PC-3 (cell line): ENCODE data around the gene CDH16.

Experiments used
- EZH2 ChIP-seq: fragments of 300-600 bp; sonication (generic); IDR thresholded peaks from one replicate; pipeline ENCODE4 v1.6.1; 2017; ENCODE audit warnings: antibody characterized with exemption, mild to moderate bottlenecking, low read length; ENCODE audit not compliant: unreplicated experiment
- TF ChIP-seq, protein P1 (sequence below): fragments of 300-600 bp; sonication (generic); conservative IDR thresholded peaks from 2 replicates; pipeline ENCODE4 v1.5.1; 2017; ENCODE audit warnings: antibody characterized with exemption, low read depth, mild to moderate bottlenecking, low read length

GRCh38 chr16:66910175-66910940 is 8.3 kb downstream of the CDH16 start:
- no peak for TF ChIP-seq EZH2
- TF ChIP-seq, protein P1, sequence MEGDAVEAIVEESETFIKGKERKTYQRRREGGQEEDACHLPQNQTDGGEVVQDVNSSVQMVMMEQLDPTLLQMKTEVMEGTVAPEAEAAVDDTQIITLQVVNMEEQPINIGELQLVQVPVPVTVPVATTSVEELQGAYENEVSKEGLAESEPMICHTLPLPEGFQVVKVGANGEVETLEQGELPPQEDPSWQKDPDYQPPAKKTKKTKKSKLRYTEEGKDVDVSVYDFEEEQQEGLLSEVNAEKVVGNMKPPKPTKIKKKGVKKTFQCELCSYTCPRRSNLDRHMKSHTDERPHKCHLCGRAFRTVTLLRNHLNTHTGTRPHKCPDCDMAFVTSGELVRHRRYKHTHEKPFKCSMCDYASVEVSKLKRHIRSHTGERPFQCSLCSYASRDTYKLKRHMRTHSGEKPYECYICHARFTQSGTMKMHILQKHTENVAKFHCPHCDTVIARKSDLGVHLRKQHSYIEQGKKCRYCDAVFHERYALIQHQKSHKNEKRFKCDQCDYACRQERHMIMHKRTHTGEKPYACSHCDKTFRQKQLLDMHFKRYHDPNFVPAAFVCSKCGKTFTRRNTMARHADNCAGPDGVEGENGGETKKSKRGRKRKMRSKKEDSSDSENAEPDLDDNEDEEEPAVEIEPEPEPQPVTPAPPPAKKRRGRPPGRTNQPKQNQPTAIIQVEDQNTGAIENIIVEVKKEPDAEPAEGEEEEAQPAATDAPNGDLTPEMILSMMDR, result no peak
